K562 (cell line): ENCODE results near the gene BHMT2.

Experiments used
- ATF3 ChIP-seq, 2 experiments: fragments of 450-650 bp in 1 of 2; sonication (generic) in 1 of 2; formaldehyde crosslinking in 1 of 2; IDR thresholded peaks in 1 of 2; conservative IDR thresholded peaks in 1 of 2; 2 replicates each; pipeline versions ENCODE4 v1.6.1 to v1.8.1; 2016 to 2023; ENCODE audit warnings: mild to moderate bottlenecking in 2 of 2, moderate library complexity in 2 of 2, inconsistent platforms in 1 of 2, missing genetic modification reagents in 1 of 2
- BRCA1 ChIP-seq, 2 experiments: fragments of 450-650 bp in 1 of 2; sonication (generic) in 1 of 2; formaldehyde crosslinking in 1 of 2; IDR thresholded peaks; 2 replicates each; pipeline versions ENCODE4 v1.5.0 to v1.6.1; 2017 to 2020; ENCODE audit warnings: mild to moderate bottlenecking in 1 of 2, missing genetic modification reagents in 1 of 2
- CTCF ChIP-seq, 3 experiments: IDR thresholded peaks in 2 of 3; conservative IDR thresholded peaks in 1 of 3; 2 replicates each; pipeline ENCODE4 v1.5.1; 2011 to 2012; ENCODE audit warnings: low read length in 3 of 3, mild to moderate bottlenecking in 3 of 3, control low read depth in 2 of 3, improper control_type of control experiment in 1 of 3, inconsistent platforms in 1 of 3, low read depth in 1 of 3, mixed read lengths in 1 of 3, moderate library complexity in 1 of 3; ENCODE audit not compliant: insufficient read depth in 2 of 3
- U2AF1 ChIP-seq: fragments of 200-400 bp; formaldehyde crosslinking; optimal IDR thresholded peaks from 2 replicates; pipeline ENCODE3; 2017; ENCODE audit warnings: mild to moderate bottlenecking, low read depth, low read length, moderate library complexity
- ZBTB8A ChIP-seq: fragments of 450-650 bp; IDR thresholded peaks from 2 replicates; pipeline ENCODE4 v1.6.1; 2018; ENCODE audit warnings: mild to moderate bottlenecking, moderate library complexity; ENCODE audit not compliant: partially characterized antibody
- ZNF121 ChIP-seq: sonication (generic); formaldehyde crosslinking; conservative IDR thresholded peaks from 2 replicates; pipeline ENCODE4 v1.8.0; 2022; ENCODE audit warnings: missing genetic modification reagents
- ZNF232 ChIP-seq: sonication (generic); formaldehyde crosslinking; IDR thresholded peaks from 2 replicates; pipeline ENCODE4 v1.8.0; 2022; ENCODE audit warnings: mild to moderate bottlenecking, missing genetic modification reagents
- ZNF551 ChIP-seq: fragments of 250-450 bp; sonication (Bioruptor Pico); IDR thresholded peaks from 2 replicates; pipeline ENCODE4 v1.5.0; 2021; ENCODE audit warnings: mild to moderate bottlenecking, moderate library complexity

DNA sequence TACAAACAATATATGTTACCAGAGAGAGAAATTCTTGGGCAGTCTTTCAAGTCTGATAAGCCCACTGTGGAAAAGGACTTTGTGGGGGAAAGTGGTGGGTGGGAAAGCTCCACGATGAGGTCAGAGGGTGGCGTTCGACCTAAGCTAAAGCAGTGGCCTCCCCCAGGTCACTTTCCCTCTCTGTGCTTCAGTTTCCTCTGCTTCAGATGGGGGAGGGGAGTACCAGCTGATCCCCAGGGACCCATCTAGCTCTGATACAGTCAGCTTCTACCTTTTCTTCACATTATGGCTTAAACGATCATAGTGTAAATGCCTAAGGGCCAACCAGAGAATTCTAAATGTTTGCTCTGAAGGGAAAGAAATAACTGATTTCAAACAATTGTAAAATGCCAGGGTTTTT, 47.8 kb upstream of the BHMT2 start:
- TF ChIP-seq CTCF (IDR thresholded peaks at IDR 0.05 in 2 of 3, conservative IDR thresholded peaks at IDR 0.05 in 1 of 3; ENCODE audit: insufficient read depth in 2 of 3, low read depth in 1 of 3, low read length in 3 of 3): no peak
- TF ChIP-seq U2AF1: no peak
- TF ChIP-seq ATF3 (IDR thresholded peaks at IDR 0.05): no peak
- no peak for TF ChIP-seq ATF3 (CRISPR knock-in tag; conservative IDR thresholded peaks at IDR 0.05)
- TF ChIP-seq ZNF121 (CRISPR knock-in tag): no peak
- TF ChIP-seq ZNF551 (CRISPR knock-in tag): no peak
- TF ChIP-seq BRCA1 (IDR thresholded peaks at IDR 0.05): no peak
- no peak for TF ChIP-seq BRCA1 (CRISPR knock-in tag; IDR thresholded peaks at IDR 0.05)
- TF ChIP-seq ZNF232: no peak
- TF ChIP-seq ZBTB8A: no peak
